Activated naive CD8-positive, alpha-beta T cell treated with anti-CD3 and anti-CD28 coated beads, Interleukin-2, amount 50 U/mL, for 16 hours (primary cell): ENCODE measurements around the gene ASB13.

Experiments
- DNase-seq: peaks from one replicate; pipeline ENCODE4 v3.0.0-alpha.2; 2020; ENCODE audit warnings: low read depth, low spot score

Gene ASB13

GRCh38 chr10:5669604-5670003 lies 3.2 kb upstream of the ASB13 start:
- DNase-seq: no peak

GRCh38 chr10:5668429-5668828 lies 2.0 kb upstream of the ASB13 start:
- no peak for DNase-seq

GRCh38 chr10:5666841-5667630 lies 641 bp upstream of the ASB13 start:
- DNase-seq: no peak

- no peak for DNase-seq
These were observed 905 bp downstream of the ASB13 start for GRCh38 chr10:5665373-5666007.

- DNase-seq: no peak
These were observed 2.5 kb downstream of the ASB13 start for GRCh38 chr10:5663692-5664427.

GRCh38 chr10:5662708-5663579 lies 3.5 kb downstream of the ASB13 start:
- DNase-seq: no peak

GRCh38 chr10:5661043-5661442 lies 5.4 kb downstream of the ASB13 start:
- DNase-seq: no peak

GRCh38 chr10:5659702-5660528 lies 6.5 kb downstream of the ASB13 start:
- DNase-seq: no peak

GRCh38 chr10:5658871-5659618 lies 7.3 kb downstream of the ASB13 start:
- no peak for DNase-seq

GRCh38 chr10:5656737-5657579 lies 9.4 kb downstream of the ASB13 start:
- DNase-seq: no peak

- no peak for DNase-seq
These were observed 11.3 kb downstream of the ASB13 start for GRCh38 chr10:5655121-5655520.

GRCh38 chr10:5654218-5654755 lies 12.1 kb downstream of the ASB13 start:
- DNase-seq: no peak

- DNase-seq: no peak
These were observed 13.6 kb downstream of the ASB13 start for GRCh38 chr10:5652746-5653145.

- DNase-seq: no peak
These were observed 15.0 kb downstream of the ASB13 start for GRCh38 chr10:5651388-5651764.

- no peak for DNase-seq
These were observed 15.6 kb downstream of the ASB13 start for GRCh38 chr10:5650664-5651387.

- DNase-seq: no peak
These were observed 16.6 kb downstream of the ASB13 start for GRCh38 chr10:5649746-5650145.

- no peak for DNase-seq
These were observed 17.6 kb downstream of the ASB13 start for GRCh38 chr10:5648494-5649457.
